ENCODE data around the gene TBXAS1.

Gene TBXAS1

GRCh38 chr7:140021603-140022002 lies 192.5 kb downstream of the TBXAS1 start:
- no peaks in the 10 kb centered on the region for H3K9me3 ChIP-seq (ENCODE audit: low read depth, low read length)
- H3K4me3 ChIP-seq, result no peak overlapping the region
- no peak overlapping the region for H3K9ac ChIP-seq (ENCODE audit: insufficient read length)
- no peaks in the 10 kb centered on the region for H3K36me3 ChIP-seq (ENCODE audit: insufficient read depth, low read length)
- DNase-seq (ENCODE audit: low read depth, low spot score), result no peak
- no peak overlapping the region for H3K27ac ChIP-seq
- TF ChIP-seq FOXP2 (optimal IDR thresholded peaks at IDR 0.05; ENCODE audit: control extremely low read depth, extremely low read length, insufficient read depth) (no peak), POLR2AphosphoS5 (IDR thresholded peaks at IDR 0.05; ENCODE audit: borderline replicate concordance, low read depth, low read length) (no peak), EZH2 (IDR thresholded peaks at IDR 0.05) (no peak)

GRCh38 chr7:140022582-140023211 lies 193.6 kb downstream of the TBXAS1 start:
- Histone ChIP-seq H3K4me3 (no peak overlapping the region), H3K9me3 (ENCODE audit: low read depth, low read length) (no peaks in the 10 kb centered on the region), H3K9ac (ENCODE audit: insufficient read length) (no peak overlapping the region), H3K36me3 (ENCODE audit: insufficient read depth, low read length) (no peaks in the 10 kb centered on the region), H3K27ac (no peak overlapping the region)
- no peak for DNase-seq (ENCODE audit: low read depth, low spot score)
- TF ChIP-seq EZH2 (IDR thresholded peaks at IDR 0.05) (no peak), POLR2AphosphoS5 (IDR thresholded peaks at IDR 0.05; ENCODE audit: borderline replicate concordance, low read depth, low read length) (no peak), FOXP2 (optimal IDR thresholded peaks at IDR 0.05; ENCODE audit: control extremely low read depth, extremely low read length, insufficient read depth) (no peak)

GRCh38 chr7:140023728-140024127 lies 194.7 kb downstream of the TBXAS1 start:
- Histone ChIP-seq H3K9ac (ENCODE audit: insufficient read length) (no peak overlapping the region), H3K9me3 (ENCODE audit: low read depth, low read length) (no peaks in the 10 kb centered on the region), H3K4me3 (no peak overlapping the region), H3K36me3 (ENCODE audit: insufficient read depth, low read length) (no peaks in the 10 kb centered on the region), H3K27ac (no peak overlapping the region)
- no peak for DNase-seq (ENCODE audit: low read depth, low spot score)
- no peak for TF ChIP-seq FOXP2 (optimal IDR thresholded peaks at IDR 0.05; ENCODE audit: control extremely low read depth, extremely low read length, insufficient read depth)
- no peak for TF ChIP-seq POLR2AphosphoS5 (IDR thresholded peaks at IDR 0.05; ENCODE audit: borderline replicate concordance, low read depth, low read length)
- no peak for TF ChIP-seq EZH2 (IDR thresholded peaks at IDR 0.05)

- H3K9me3 ChIP-seq (ENCODE audit: low read depth, low read length), result no peaks in the 10 kb centered on the region
Measured at GRCh38 chr7:140024585-140024984, 195.5 kb downstream of the TBXAS1 start.

GRCh38 chr7:140025241-140025640 lies 196.2 kb downstream of the TBXAS1 start:
- H3K9me3 ChIP-seq (ENCODE audit: low read depth, low read length), result no peaks in the 10 kb centered on the region
- H3K4me3 ChIP-seq, result no peak overlapping the region
- H3K36me3 ChIP-seq (ENCODE audit: insufficient read depth, low read length), result no peaks in the 10 kb centered on the region
- H3K9ac ChIP-seq (ENCODE audit: insufficient read length), result no peak overlapping the region
- TF ChIP-seq EZH2 (IDR thresholded peaks at IDR 0.05), result no peak
- TF ChIP-seq POLR2AphosphoS5 (IDR thresholded peaks at IDR 0.05; ENCODE audit: borderline replicate concordance, low read depth, low read length), result no peak
- no peak for TF ChIP-seq FOXP2 (optimal IDR thresholded peaks at IDR 0.05; ENCODE audit: control extremely low read depth, extremely low read length, insufficient read depth)
- DNase-seq (ENCODE audit: low read depth, low spot score), result no peak
- no peak overlapping the region for H3K27ac ChIP-seq

More at GRCh38 chr7:140024585-140024984, 195.5 kb downstream of the TBXAS1 start:
- TF ChIP-seq EZH2 (IDR thresholded peaks at IDR 0.05) (no peak), POLR2AphosphoS5 (IDR thresholded peaks at IDR 0.05; ENCODE audit: borderline replicate concordance, low read depth, low read length) (no peak), FOXP2 (optimal IDR thresholded peaks at IDR 0.05; ENCODE audit: control extremely low read depth, extremely low read length, insufficient read depth) (no peak)
- Histone ChIP-seq H3K36me3 (ENCODE audit: insufficient read depth, low read length) (no peaks in the 10 kb centered on the region), H3K4me3 (no peak overlapping the region), H3K27ac (no peak overlapping the region), H3K9ac (ENCODE audit: insufficient read length) (no peak overlapping the region)
- DNase-seq (ENCODE audit: low read depth, low spot score), result no peak

- Histone ChIP-seq H3K4me3 (no peak overlapping the region), H3K27ac (no peak overlapping the region), H3K9ac (ENCODE audit: insufficient read length) (no peak overlapping the region), H3K36me3 (ENCODE audit: insufficient read depth, low read length) (no peaks in the 10 kb centered on the region), H3K9me3 (ENCODE audit: low read depth, low read length) (no peaks in the 10 kb centered on the region)
- no peak for TF ChIP-seq FOXP2 (optimal IDR thresholded peaks at IDR 0.05; ENCODE audit: control extremely low read depth, extremely low read length, insufficient read depth)
- TF ChIP-seq EZH2 (IDR thresholded peaks at IDR 0.05), result no peak
- no peak for TF ChIP-seq POLR2AphosphoS5 (IDR thresholded peaks at IDR 0.05; ENCODE audit: borderline replicate concordance, low read depth, low read length)
- no peak for DNase-seq (ENCODE audit: low read depth, low spot score)
Measured at GRCh38 chr7:140025814-140026433, 196.9 kb downstream of the TBXAS1 start.

GRCh38 chr7:140026935-140027334 lies 197.9 kb downstream of the TBXAS1 start:
- H3K27ac ChIP-seq, result no peak overlapping the region
- no peak for TF ChIP-seq POLR2AphosphoS5 (IDR thresholded peaks at IDR 0.05; ENCODE audit: borderline replicate concordance, low read depth, low read length)
- TF ChIP-seq EZH2 (IDR thresholded peaks at IDR 0.05), result no peak
- TF ChIP-seq FOXP2 (optimal IDR thresholded peaks at IDR 0.05; ENCODE audit: control extremely low read depth, extremely low read length, insufficient read depth), result no peak
- no peak overlapping the region for H3K9ac ChIP-seq (ENCODE audit: insufficient read length)
- H3K4me3 ChIP-seq, result no peak overlapping the region
- no peaks in the 10 kb centered on the region for H3K9me3 ChIP-seq (ENCODE audit: low read depth, low read length)
- DNase-seq (ENCODE audit: low read depth, low spot score), result no peak
- no peaks in the 10 kb centered on the region for H3K36me3 ChIP-seq (ENCODE audit: insufficient read depth, low read length)

- no peak for DNase-seq (ENCODE audit: low read depth, low spot score)
- no peak overlapping the region for H3K4me3 ChIP-seq
- no peak for TF ChIP-seq EZH2 (IDR thresholded peaks at IDR 0.05)
- no peak for TF ChIP-seq POLR2AphosphoS5 (IDR thresholded peaks at IDR 0.05; ENCODE audit: borderline replicate concordance, low read depth, low read length)
- TF ChIP-seq FOXP2 (optimal IDR thresholded peaks at IDR 0.05; ENCODE audit: control extremely low read depth, extremely low read length, insufficient read depth), result no peak
- H3K9me3 ChIP-seq (ENCODE audit: low read depth, low read length), result no peaks in the 10 kb centered on the region
- no peak overlapping the region for H3K9ac ChIP-seq (ENCODE audit: insufficient read length)
- no peaks in the 10 kb centered on the region for H3K36me3 ChIP-seq (ENCODE audit: insufficient read depth, low read length)
- no peak overlapping the region for H3K27ac ChIP-seq
Measured at GRCh38 chr7:140027858-140028257, 198.8 kb downstream of the TBXAS1 start.

All from SK-N-MC (cell line).